Placental pericyte (primary cell): ENCODE measurements around the gene SCYGR2. TPM values are rescaled to one million over a fixed set of nuclear protein-coding genes. Genes with fewer than 3 reads are reported as not detected.

Experiments used
- total RNA-seq: library from RNA; depleted of rRNA; stranded (reverse); fragments of >200 nt; gene quantifications from 2 replicates; pipeline ENCODE4 v1.2.3, GENCODE V29; 2012

Gene SCYGR2
- total RNA-seq = not detected in 2 replicates

DNA sequence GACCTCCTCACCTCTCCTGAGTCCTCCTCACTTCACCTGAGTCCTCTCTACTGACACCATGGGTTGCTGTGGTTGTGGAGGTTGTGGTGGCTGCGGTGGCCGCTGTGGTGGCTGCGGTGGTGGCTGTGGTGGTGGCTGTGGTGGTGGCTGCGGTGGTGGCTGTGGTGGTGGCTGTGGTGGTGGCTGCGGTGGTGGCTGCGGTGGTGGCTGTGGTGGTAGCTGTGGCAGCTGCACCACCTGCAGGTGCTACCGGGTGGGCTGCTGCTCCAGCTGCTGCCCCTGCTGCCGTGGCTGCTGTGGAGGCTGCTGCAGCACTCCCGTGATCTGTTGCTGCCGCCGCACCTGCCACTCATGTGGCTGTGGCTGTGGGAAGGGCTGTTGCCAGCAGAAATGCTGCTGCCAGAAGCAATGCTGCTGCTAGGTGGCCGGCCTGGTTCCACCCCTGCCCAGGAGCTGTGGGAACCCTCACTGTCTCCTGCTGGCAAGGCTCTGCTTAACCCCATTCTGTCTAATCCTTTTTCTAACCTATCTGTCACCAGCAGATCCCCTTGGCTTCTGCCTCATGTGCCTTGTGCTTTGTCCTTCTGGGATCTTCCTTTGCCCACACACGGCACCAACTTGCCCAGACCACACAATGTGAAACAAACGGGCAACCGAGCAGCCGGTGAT, at the start of gene SCYGR2:
TSS of gene SCYGR2 (plus strand) at position 59 of the 669 bp plus-strand sequence. CDS start at position 59, 0 bp downstream.

GRCh38 chr2:227614740-227615139, 16.0 kb downstream of the SCYGR2 start, which contains the start of gene SCYGR3:
Gene SCYGR3 (minus strand): TSS chr2:227614840. CDS start chr2:227614840, 0 bp downstream.

DNA sequence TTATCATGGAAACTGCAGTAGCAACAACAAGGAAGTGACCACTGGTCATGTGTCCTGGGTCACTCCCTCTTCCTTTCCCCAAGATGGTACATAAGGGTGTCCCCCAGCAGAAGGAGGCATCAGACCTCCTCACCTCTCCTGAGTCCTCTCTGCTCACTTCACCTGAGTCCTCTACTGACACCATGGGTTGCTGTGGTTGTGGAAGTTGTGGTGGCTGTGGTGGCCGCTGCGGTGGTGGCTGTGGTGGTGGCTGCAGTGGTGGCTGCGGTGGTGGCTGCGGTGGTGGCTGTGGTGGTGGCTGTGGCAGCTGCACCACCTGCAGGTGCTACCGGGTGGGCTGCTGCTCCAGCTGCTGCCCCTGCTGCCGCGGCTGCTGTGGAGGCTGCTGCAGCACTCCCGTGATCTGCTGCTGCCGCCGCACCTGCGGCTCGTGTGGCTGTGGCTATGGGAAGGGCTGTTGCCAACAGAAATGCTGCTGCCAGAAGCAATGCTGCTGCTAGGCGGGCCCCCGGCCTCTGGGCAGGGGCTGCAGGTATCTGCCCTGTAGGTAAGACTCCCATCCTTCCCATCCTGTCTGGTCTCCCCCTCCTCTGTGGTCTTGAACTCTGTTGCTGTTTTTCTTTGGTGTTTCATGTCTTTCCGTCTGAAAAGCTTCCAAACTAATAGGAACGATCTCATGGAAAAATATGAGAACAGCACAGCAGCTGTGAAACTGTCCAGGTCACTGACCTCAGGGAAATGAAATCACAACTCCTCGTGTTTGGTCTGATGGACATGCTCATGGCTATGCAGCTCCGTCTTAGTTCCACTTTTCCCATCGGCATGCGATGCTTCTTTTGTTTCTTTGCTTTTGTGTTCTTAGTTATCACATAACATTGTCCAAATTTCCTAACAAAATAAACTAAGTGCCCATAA, 18.9 kb downstream of the SCYGR2 start, which contains the start of gene SCYGR4:
TSS of gene SCYGR4 (plus strand) at position 183 of the 915 bp plus-strand sequence. CDS start at position 183, 0 bp downstream.

Other genes with a start within 250 kb of the SCYGR2 start
- gene TM4SF20, start 219.6 kb upstream of the SCYGR2 start, total RNA-seq = not detected in 2 replicates
- not detected in 2 replicates for gene SCYGR1, start 210.9 kb upstream of the SCYGR2 start, total RNA-seq
- 85.8 and 98.6 TPM in 2 replicates for gene AGFG1, start 126.7 kb upstream of the SCYGR2 start, total RNA-seq
- gene SCYGR3, start 15.9 kb downstream of the SCYGR2 start, total RNA-seq = not detected in 2 replicates
- not detected in 2 replicates for gene SCYGR4, start 18.6 kb downstream of the SCYGR2 start, total RNA-seq
- not detected in 2 replicates for gene SCYGR5, start 67.9 kb downstream of the SCYGR2 start, total RNA-seq
- gene SLC19A3, start 119.1 kb downstream of the SCYGR2 start, total RNA-seq = 0.14 and 2.4 TPM in 2 replicates
- gene SCYGR6, start 125.9 kb downstream of the SCYGR2 start, total RNA-seq = not detected in 2 replicates
- not detected in 2 replicates for gene SCYGR7, start 129.4 kb downstream of the SCYGR2 start, total RNA-seq
- not detected in 2 replicates for gene SCYGR8, start 147.0 kb downstream of the SCYGR2 start, total RNA-seq
- gene CCL20, start 214.9 kb downstream of the SCYGR2 start, total RNA-seq = 1.1 and 8.1 TPM in 2 replicates